ENCODE results near the gene WWOX.

Gene WWOX

DNA sequence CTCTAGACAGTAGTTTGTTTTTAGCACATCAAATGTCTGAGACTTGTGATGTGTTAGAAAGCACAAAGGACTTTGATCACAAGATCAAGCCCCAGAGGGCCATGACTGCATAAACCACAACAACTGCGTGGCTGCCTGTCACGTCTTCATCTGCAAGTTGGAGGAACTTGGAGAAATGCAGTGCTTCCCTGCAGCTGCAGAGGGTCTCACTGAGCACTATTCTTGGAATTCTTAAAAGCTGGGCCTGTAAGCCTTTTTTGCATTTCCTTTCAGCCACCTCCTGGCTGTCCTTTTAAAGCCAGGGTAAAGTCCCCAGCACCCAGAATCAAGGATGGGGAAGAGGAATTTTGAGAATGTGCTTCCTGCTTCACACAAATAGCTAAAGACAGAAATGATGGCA, 1069.8 kb downstream of the WWOX start:
- Histone ChIP-seq H3K9ac (ENCODE audit: insufficient read length) (no peak overlapping the region), H3K9me3 (ENCODE audit: low read depth, low read length) (no peaks in the 10 kb centered on the region), H3K36me3 (ENCODE audit: insufficient read depth, low read length) (no peaks in the 10 kb centered on the region), H3K27ac (no peak overlapping the region), H3K4me3 (no peak overlapping the region)
- no peak for TF ChIP-seq EZH2 (IDR thresholded peaks at IDR 0.05)
- TF ChIP-seq POLR2AphosphoS5 (IDR thresholded peaks at IDR 0.05; ENCODE audit: borderline replicate concordance, low read depth, low read length): no peak
- TF ChIP-seq FOXP2 (optimal IDR thresholded peaks at IDR 0.05; ENCODE audit: control extremely low read depth, extremely low read length, insufficient read depth): no peak
- no peak for DNase-seq (ENCODE audit: low read depth, low spot score)

DNA sequence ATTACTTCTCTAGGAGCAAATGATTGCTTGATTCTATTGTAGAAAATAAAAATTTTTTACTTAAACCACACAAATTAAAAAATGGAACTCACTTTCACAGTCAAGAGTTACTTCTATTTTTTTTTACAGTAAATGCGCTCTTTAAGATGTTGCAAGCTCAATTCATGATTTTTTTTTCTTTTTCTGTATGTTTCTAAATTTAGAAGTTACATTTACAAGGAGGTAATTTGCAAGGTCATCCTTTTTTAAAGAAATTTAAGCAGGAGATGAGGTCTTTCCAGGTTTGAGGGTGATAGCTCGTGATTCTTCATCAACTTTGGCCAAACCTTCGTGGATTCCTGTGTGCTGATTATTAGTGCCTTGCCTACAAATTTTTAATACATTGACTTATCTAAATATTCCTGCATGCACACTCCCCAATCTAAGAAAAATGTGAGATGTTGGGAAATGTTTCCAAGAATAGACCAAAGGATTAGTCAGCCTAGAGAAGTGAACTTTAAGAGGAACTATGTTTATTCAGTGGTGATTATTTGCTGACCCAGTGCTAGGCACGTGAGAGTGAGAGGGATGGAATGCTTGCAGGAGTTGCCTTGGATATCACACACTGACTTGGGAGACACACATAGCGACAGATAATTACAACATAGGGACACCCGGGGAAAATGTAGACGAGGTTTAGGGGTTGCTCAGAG, 1071.2 kb downstream of the WWOX start:
- Histone ChIP-seq H3K27ac (no peak overlapping the region), H3K9me3 (ENCODE audit: low read depth, low read length) (no peaks in the 10 kb centered on the region), H3K36me3 (ENCODE audit: insufficient read depth, low read length) (no peaks in the 10 kb centered on the region), H3K4me3 (no peak overlapping the region), H3K9ac (ENCODE audit: insufficient read length) (no peak overlapping the region)
- no peak for TF ChIP-seq POLR2AphosphoS5 (IDR thresholded peaks at IDR 0.05; ENCODE audit: borderline replicate concordance, low read depth, low read length)
- no peak for TF ChIP-seq FOXP2 (optimal IDR thresholded peaks at IDR 0.05; ENCODE audit: control extremely low read depth, extremely low read length, insufficient read depth)
- TF ChIP-seq EZH2 (IDR thresholded peaks at IDR 0.05): no peak
- DNase-seq (ENCODE audit: low read depth, low spot score): no peak

DNA sequence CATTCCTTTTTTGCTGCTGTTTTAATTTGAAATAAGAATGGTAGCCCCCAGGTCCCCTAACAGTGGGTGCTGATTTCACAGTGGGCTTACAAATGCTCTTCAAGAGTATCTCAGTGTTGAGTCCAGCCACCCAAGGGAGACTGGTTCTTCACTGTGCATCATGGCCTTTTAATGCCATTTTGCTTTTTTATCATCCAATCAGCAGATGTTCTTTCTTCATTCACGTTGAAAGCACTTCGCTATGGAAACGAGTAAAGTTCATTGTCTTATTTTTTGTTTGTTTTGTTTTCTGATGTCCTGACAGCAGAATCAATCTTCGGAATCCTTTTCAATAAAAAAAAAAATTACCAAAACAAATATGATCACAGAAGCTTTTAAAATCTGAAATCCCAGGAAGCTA, 1072.0 kb downstream of the WWOX start:
- Histone ChIP-seq H3K9ac (ENCODE audit: insufficient read length) (no peak overlapping the region), H3K36me3 (ENCODE audit: insufficient read depth, low read length) (no peaks in the 10 kb centered on the region), H3K27ac (no peak overlapping the region), H3K4me3 (no peak overlapping the region), H3K9me3 (ENCODE audit: low read depth, low read length) (no peaks in the 10 kb centered on the region)
- no peak for DNase-seq (ENCODE audit: low read depth, low spot score)
- TF ChIP-seq POLR2AphosphoS5 (IDR thresholded peaks at IDR 0.05; ENCODE audit: borderline replicate concordance, low read depth, low read length): no peak
- no peak for TF ChIP-seq FOXP2 (optimal IDR thresholded peaks at IDR 0.05; ENCODE audit: control extremely low read depth, extremely low read length, insufficient read depth)
- TF ChIP-seq EZH2 (IDR thresholded peaks at IDR 0.05): no peak

DNA sequence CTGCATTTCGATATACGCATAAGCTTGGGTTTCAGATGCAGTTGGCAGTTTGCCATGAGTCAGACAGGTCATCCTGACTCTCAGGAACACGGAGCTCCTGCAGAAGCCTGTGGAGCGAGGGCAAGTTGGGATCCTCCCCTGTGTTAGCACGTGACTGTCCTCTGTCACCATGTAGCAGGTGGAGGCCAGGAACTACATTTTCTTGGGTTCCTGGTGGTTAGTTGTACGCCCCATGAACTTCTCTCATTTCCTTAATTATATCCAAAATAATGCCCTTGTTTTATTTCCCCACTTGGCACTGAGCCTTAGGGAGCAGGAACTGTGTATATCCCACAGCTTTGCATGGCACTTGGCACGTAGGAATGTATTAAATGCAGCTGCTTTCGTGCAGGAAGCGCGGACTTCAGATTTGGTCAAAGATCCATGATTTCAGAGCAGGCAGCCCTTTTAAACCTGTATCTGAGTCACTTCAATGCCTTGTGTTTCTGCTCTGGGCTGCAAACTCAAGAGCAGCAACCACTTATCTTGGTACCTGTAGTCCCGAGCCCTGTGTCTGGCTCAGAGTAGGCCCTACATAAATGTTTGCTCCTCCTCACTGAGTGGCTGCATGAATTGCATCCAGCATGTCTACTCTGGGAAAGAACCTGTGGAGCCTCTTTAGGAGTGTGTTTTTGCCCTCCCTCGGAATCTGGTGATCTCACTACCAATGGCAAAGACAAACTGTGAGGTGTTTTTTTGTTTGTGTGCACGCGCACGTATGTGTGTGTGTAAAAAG, 1072.7 kb downstream of the WWOX start:
- DNase-seq (ENCODE audit: low read depth, low spot score): no peak
- no peak overlapping the region for H3K9ac ChIP-seq (ENCODE audit: insufficient read length)
- TF ChIP-seq POLR2AphosphoS5 (IDR thresholded peaks at IDR 0.05; ENCODE audit: borderline replicate concordance, low read depth, low read length): no peak
- no peak for TF ChIP-seq FOXP2 (optimal IDR thresholded peaks at IDR 0.05; ENCODE audit: control extremely low read depth, extremely low read length, insufficient read depth)
- TF ChIP-seq EZH2 (IDR thresholded peaks at IDR 0.05): no peak
- no peak overlapping the region for H3K27ac ChIP-seq
- H3K36me3 ChIP-seq (ENCODE audit: insufficient read depth, low read length): no peaks in the 10 kb centered on the region
- H3K9me3 ChIP-seq (ENCODE audit: low read depth, low read length): no peaks in the 10 kb centered on the region
- no peak overlapping the region for H3K4me3 ChIP-seq

DNA sequence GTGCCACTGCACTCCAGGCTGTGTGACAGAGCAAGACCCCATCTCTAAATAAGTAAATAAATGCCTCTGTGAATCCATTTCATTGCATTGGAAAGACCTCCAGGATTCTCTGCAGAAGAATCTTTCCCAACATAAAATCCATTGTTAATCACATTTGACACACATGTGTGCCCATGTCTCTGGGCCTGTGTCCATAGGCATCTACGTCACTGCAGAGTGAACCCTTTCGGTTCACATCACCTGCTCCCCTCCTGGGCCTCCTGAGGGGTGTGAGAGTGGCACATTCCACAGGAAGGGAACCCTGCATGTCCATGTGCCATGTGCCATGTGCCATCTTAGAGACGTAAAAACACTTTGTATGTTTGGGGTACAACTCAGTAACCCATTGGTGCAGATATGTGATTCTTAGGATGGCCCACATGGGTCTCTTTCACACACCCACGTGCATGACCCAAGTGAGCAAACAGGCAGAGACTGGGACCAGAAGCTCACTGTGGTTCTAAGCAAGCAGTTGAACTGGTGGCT, 1073.6 kb downstream of the WWOX start:
- Histone ChIP-seq H3K36me3 (ENCODE audit: insufficient read depth, low read length) (no peaks in the 10 kb centered on the region), H3K9me3 (ENCODE audit: low read depth, low read length) (no peaks in the 10 kb centered on the region), H3K4me3 (no peak overlapping the region), H3K9ac (ENCODE audit: insufficient read length) (no peak overlapping the region), H3K27ac (no peak overlapping the region)
- DNase-seq (ENCODE audit: low read depth, low spot score): no peak
- TF ChIP-seq EZH2 (IDR thresholded peaks at IDR 0.05) (no peak), FOXP2 (optimal IDR thresholded peaks at IDR 0.05; ENCODE audit: control extremely low read depth, extremely low read length, insufficient read depth) (no peak), POLR2AphosphoS5 (IDR thresholded peaks at IDR 0.05; ENCODE audit: borderline replicate concordance, low read depth, low read length) (no peak)

DNA sequence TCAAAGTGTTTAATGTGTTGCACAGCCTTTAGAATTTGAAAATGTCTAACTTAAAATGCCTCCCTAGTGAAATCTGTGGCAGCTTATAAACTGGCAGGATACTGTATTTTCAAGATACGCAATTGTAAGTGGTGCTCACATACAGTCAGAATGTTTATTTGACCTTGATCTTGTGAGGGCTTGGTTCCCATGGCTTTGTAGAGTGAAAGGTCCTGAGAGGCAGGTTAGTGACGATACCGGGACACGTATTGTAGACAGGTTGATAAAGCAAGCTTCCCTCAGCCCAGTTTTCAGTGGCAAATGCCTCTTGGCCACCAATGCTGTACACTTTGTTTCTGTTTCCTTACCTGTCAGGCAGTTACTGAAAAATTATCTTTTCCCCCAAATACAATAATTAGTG, 1074.5 kb downstream of the WWOX start:
- no peaks in the 10 kb centered on the region for H3K36me3 ChIP-seq (ENCODE audit: insufficient read depth, low read length)
- H3K9me3 ChIP-seq (ENCODE audit: low read depth, low read length): no peaks in the 10 kb centered on the region
- H3K4me3 ChIP-seq: no peak overlapping the region
- DNase-seq (ENCODE audit: low read depth, low spot score): no peak
- TF ChIP-seq FOXP2 (optimal IDR thresholded peaks at IDR 0.05; ENCODE audit: control extremely low read depth, extremely low read length, insufficient read depth): no peak
- no peak for TF ChIP-seq EZH2 (IDR thresholded peaks at IDR 0.05)
- no peak for TF ChIP-seq POLR2AphosphoS5 (IDR thresholded peaks at IDR 0.05; ENCODE audit: borderline replicate concordance, low read depth, low read length)
- H3K9ac ChIP-seq (ENCODE audit: insufficient read length): no peak overlapping the region
- no peak overlapping the region for H3K27ac ChIP-seq

DNA sequence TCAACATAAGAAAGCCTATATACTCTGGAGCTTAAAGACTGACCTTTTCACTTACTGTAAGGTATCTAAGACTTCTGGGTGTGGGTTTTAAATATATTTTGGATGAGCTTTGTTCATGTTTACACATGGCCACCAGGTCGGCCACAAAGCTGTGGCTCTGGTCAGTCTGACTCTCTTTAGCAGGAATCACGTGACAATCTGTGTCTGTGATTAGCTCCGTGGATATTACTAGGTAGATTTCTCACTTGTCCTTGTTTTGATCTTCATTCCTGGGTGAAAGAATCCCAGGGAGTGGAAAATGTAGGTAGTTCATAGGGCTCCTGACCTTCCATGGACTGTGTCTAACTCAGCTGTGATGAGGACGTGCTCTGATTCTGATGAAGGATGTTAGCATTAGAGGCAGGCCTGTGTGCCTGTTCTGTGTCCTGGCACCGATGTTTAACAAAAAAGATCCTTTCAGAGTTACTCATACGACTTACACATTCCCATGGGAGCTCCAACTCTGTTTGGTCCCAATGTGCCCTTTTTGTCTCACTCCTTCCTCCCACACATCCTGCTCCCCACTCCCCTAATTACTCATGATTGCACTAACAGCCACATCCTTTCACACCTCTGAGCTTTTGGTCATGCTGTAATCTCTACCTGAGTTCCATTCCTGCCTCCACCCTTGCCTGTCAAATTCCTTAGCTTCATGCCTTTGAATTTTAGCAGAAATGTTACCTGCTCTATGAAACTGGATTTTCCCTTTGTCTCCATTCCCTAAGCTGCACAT, 1076.0 kb downstream of the WWOX start:
- H3K9me3 ChIP-seq (ENCODE audit: low read depth, low read length): no peaks in the 10 kb centered on the region
- TF ChIP-seq EZH2 (IDR thresholded peaks at IDR 0.05): no peak
- TF ChIP-seq POLR2AphosphoS5 (IDR thresholded peaks at IDR 0.05; ENCODE audit: borderline replicate concordance, low read depth, low read length): no peak
- no peak for TF ChIP-seq FOXP2 (optimal IDR thresholded peaks at IDR 0.05; ENCODE audit: control extremely low read depth, extremely low read length, insufficient read depth)
- H3K9ac ChIP-seq (ENCODE audit: insufficient read length): no peak overlapping the region
- no peak for DNase-seq (ENCODE audit: low read depth, low spot score)
- H3K36me3 ChIP-seq (ENCODE audit: insufficient read depth, low read length): no peaks in the 10 kb centered on the region
- no peak overlapping the region for H3K4me3 ChIP-seq
- H3K27ac ChIP-seq: no peak overlapping the region

DNA sequence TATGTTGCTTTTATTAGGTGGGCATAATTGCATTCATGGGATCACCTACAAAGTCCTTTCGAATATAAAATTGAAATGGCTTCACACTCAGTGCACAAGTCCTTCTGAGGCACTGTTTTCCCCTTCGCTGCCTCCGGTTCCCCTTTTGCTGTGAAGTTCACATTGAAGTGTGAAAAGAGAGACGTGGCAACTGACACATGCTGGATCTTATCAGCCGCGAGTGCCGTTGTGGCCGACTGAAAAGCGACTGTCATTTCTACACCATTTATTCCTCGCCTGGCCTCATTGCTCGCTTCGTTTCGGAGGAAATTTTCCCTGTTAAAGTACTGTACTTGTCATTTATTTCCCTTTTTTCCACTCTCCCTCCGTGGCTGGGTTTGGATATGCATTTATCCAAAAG, 1077.6 kb downstream of the WWOX start:
- DNase-seq (ENCODE audit: low read depth, low spot score): no peak
- Histone ChIP-seq H3K36me3 (ENCODE audit: insufficient read depth, low read length) (no peaks in the 10 kb centered on the region), H3K9ac (ENCODE audit: insufficient read length) (no peak overlapping the region), H3K4me3 (no peak overlapping the region), H3K27ac (no peak overlapping the region), H3K9me3 (ENCODE audit: low read depth, low read length) (no peaks in the 10 kb centered on the region)
- TF ChIP-seq FOXP2 (optimal IDR thresholded peaks at IDR 0.05; ENCODE audit: control extremely low read depth, extremely low read length, insufficient read depth) (no peak), EZH2 (IDR thresholded peaks at IDR 0.05) (no peak), POLR2AphosphoS5 (IDR thresholded peaks at IDR 0.05; ENCODE audit: borderline replicate concordance, low read depth, low read length) (no peak)

Data from SK-N-MC (cell line).